GM12865 (cell line): ENCODE results near the gene MOCS3.
"Not testable (repeated sequence)": the region's sequence is repeated elsewhere in the genome, so short reads cannot be mapped to it uniquely, and the experiment has no call there.

Experiments used
- DNase-seq: peaks from one replicate; pipeline ENCODE4 v3.0.0; 2010; ENCODE audit warnings: low read depth
- H3K4me3 ChIP-seq: 2 replicates; pipeline ENCODE4 v1.5.1; 2011; ENCODE audit warnings: mild to moderate bottlenecking, low read depth, low read length, control low read depth
- TF ChIP-seq, protein P1 (sequence below): IDR thresholded peaks from 2 replicates; pipeline ENCODE4 v1.5.1; 2011; ENCODE audit warnings: low read length, control low read depth, low read depth, inconsistent platforms; ENCODE audit not compliant: insufficient read depth; ENCODE audit errors: missing control alignments

MOCS3 gene

DNA sequence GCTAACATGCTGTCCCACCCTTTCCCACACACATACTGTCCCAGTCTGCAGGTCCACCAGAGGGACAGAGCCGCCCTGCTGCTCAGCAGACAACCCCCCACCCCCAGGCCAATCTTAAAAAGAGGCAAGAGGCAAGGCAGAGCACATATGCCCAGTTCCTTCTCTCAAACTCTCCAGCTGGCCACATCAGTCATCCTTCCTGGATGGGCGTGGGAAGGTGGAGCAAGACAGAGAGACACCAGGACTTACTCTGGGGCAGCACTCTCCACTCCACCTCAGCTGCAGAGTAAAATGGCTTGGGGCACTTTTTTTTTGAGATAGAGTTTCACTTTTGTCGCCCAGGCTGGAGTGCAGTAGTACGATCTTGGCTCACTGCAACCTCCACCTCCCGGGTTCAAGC, 10.8 kb downstream of the MOCS3 start:
- TF ChIP-seq, protein P1, sequence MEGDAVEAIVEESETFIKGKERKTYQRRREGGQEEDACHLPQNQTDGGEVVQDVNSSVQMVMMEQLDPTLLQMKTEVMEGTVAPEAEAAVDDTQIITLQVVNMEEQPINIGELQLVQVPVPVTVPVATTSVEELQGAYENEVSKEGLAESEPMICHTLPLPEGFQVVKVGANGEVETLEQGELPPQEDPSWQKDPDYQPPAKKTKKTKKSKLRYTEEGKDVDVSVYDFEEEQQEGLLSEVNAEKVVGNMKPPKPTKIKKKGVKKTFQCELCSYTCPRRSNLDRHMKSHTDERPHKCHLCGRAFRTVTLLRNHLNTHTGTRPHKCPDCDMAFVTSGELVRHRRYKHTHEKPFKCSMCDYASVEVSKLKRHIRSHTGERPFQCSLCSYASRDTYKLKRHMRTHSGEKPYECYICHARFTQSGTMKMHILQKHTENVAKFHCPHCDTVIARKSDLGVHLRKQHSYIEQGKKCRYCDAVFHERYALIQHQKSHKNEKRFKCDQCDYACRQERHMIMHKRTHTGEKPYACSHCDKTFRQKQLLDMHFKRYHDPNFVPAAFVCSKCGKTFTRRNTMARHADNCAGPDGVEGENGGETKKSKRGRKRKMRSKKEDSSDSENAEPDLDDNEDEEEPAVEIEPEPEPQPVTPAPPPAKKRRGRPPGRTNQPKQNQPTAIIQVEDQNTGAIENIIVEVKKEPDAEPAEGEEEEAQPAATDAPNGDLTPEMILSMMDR = no peak
- no peak overlapping the region for H3K4me3 ChIP-seq
- no peak for DNase-seq

DNA sequence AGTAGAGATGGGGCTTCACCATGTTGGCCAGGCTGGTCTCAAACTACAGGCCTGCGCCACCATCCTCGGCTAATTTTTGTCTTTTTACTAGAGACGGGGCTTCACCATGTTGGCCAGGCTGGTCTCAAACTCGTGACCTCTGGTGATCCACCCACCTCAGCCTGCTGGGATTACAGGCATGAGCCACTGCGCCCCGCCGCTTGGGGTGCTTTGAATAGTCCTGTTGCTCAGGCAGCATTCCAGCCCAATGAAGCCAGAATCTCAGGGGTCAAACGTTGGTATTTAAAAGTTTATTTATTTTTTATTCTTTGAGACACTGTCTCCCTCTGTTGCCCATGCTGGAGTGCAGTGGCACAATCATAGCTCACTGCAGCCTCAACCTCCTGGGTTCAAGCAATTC, 11.3 kb downstream of the MOCS3 start:
- DNase-seq = no peak
- H3K4me3 ChIP-seq = no peak overlapping the region
- TF ChIP-seq, protein P1 = no peak

DNA sequence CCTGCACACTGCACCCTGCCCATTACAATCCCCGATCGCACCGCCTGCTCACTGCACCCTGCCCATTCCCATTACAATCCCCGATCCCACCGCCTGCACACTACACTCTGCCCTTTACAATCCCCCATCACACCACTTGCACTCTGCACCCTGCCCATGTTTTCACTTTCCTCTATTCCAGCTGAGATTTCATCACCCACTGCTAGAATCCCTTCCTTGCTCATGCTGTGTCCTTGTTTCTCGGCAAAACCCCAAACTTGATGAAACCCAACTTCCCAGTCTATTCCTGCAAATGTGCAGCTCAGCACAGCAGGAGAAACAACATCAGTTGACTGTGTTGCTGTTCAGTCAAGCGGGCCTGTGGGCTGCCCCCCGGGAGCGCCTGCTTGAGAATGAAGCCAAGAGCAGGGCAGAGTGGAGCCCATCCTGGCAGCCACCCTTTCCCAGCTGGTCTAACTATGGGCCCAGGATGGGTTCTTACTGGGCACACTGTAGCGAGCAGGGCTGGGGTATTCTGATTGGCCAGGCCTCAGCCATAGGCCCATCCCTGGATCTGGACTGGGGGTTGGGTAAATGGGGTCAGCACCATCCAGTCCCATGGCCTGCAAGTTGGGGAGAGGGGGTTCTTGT, 17.2 kb downstream of the MOCS3 start:
- TF ChIP-seq, protein P1 = no peak
- no peak overlapping the region for H3K4me3 ChIP-seq

DNA sequence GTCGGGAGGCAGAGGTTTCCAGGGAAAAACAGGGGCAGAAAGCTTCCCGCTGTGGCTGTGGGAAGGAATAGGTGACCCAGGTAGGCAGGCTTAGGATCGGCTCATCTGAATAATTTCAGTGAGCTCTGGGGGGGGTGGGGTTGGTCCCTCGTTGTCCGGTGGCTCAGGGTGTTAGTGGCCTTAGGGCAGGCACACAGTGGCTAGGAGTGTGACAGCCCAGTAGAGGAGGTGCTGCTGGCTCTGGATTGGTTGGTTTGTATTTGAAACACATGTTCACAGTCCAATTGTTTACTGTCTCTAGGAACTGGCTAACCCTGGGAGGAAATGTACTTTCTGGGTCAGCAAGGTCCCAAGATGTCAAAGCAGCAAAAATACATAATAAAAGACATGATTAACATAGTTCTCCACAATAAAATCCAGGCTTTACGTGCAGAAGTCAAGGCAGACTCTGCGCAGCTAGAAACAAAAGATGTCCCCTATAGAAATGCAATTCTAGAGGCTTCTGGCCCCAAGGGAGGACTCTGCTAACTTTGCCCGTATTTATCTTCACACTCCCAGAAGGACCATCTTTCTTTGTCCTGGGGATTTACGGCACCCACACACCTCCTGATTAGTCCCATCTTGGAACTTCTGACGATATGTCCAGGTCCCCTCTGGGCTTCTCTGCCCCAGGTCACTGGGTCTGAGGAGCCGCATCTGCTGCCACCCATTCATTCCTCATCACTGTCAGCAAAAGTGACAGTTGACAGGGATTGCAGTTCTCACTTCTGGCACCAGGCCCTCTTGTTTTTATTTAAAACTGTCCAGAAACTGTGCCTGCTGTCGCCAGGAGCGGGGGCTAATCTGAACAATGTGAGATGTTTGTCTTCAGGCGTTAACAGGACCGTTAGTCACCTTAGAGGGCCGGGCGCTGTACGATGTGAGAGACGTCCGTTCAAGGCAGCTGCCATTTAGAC, 18.7 kb downstream of the MOCS3 start:
- DNase-seq = no peak
- TF ChIP-seq, protein P1 = no peak
- H3K4me3 ChIP-seq = no peak overlapping the region

More for the DNA sequence above, 17.2 kb downstream of the MOCS3 start:
- DNase-seq = no peak

DNA sequence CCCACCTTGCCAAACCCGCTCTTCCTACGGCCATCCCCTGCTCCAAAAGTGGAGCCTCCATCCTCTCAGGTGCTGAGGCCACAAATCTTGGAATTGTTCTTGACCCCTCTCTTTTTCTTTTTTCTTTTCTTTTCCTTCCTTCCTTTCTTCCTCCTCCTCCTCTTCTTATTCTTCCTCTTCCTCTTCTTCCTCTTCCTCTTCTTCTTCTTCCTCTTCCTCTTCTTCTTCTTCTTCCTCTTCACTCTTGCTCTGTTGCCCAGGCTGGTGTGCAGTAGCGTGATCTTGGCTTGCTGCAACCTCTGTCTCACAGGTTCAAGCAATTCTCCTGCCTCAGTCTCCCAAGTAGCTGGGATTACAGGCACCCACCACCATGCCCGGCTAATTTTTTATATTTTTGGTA, 19.9 kb downstream of the MOCS3 start:
- H3K4me3 ChIP-seq, DNase-seq: not testable (repeated sequence)

DNA sequence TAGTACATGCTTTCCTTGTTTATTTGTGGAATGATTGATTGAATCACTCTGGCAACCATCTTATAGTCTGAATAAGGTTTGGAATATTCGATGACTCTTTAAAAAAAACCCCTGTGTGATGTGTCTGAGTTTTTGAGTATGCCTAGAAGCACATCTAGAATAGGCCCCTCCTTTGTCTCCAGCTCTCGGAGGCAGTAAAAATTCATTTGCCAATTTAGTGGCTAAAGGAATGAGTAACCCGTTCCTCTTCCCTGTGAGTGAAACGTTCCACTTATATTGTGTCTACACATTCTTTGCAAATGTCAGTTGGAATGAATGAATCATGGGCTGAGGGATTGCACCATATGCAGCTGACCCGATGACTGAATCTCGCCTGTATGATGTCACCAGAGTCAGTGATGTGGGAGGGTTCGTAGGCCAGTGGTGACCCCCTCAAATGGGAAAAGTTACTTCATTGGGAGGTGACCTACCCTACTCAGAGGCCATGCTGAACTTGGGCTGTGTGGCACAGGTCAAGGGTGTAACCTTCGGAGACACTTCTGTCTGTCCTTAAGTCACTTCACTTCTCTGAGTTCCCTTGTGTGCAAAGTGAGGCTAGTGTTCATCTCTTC, 21.6 kb downstream of the MOCS3 start:
- H3K4me3 ChIP-seq = no peak overlapping the region
- TF ChIP-seq, protein P1 = no peak
- DNase-seq = no peak

DNA sequence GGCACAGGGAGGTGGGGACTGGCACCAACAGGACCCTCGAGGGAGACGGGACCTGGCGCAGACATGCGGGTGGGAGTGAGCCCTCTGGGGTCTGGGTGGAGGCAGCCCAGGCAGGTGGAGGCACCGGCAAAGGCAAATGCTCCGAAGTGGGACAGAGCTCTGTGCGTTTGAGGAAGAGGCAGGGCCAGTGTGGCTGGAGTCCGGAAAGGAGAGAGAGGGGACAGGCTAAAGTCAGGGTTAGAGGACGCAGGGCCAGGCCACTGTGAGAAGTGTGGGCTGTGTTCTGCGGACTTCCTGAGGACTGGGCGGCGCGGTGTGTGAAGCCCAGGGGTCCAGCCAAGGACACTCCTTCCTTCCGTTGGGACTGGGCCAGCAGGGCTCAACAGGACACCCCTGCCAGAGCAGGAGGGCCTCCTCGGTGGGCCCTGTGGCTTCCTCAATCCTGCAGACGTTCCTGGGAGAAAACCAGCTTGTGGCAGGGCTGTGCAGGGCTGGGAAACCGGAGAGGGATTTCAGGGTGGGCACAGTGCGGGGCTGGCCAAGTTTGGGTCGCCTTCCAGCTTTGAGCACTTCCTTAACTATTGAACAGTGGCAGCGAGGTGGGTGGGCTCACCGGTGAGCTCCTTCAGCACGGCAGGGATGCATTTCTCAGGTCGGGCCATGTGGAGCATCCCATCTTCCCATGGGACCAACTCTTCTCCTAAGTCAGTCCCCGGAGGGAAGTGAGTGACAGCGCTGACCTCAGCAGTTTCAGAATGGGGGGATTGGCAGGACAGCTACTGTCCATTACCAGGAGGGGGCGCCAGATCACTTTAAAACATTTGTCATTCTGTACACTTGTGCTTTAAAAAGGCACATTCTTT, 22.5 kb downstream of the MOCS3 start:
- TF ChIP-seq, protein P1 = peak; percentile 75
- DNase-seq = peak; percentile 72
- no peak overlapping the region for H3K4me3 ChIP-seq
